Spleen (tissue), 11 donors: ENCODE data around the gene ANKRD44. TPM values are rescaled to one million over a fixed set of nuclear protein-coding genes. Genes with fewer than 3 reads are reported as not detected.

ENCODE experiments used
- DNase-seq: peaks from one replicate; pipeline ENCODE4 v3.0.0-alpha.2; 2020
- H3K27ac ChIP-seq, 8 donors: fragments of 200-600 bp; sonication (generic) in 7 of 8; 1 replicate in 4 of 8; 2 replicates in 4 of 8; pipeline versions ENCODE4 v1.5.0 to v1.8.0; 2016 to 2021; ENCODE audit warnings: inconsistent platforms in 4 of 8, mild to moderate bottlenecking in 4 of 8, moderate library complexity in 1 of 8
- H3K27me3 ChIP-seq, 7 donors: fragments of 200-600 bp; sonication (generic) in 6 of 7; replicated peaks in 1 of 7; 1 replicate in 4 of 7; 2 replicates in 3 of 7; pipeline versions ENCODE4 v1.5.0 to v1.8.0; 2016 to 2021; ENCODE audit warnings: inconsistent platforms in 3 of 7, mild to moderate bottlenecking in 1 of 7
- H3K36me3 ChIP-seq, 6 donors: fragments of 200-600 bp; sonication (generic) in 5 of 6; 1 replicate in 4 of 6; 2 replicates in 2 of 6; pipeline versions ENCODE4 v1.5.0 to v1.8.0; 2016 to 2021; ENCODE audit warnings: inconsistent platforms in 2 of 6
- H3K4me1 ChIP-seq, 6 donors: fragments of 200-600 bp; sonication (generic) in 5 of 6; 1 replicate in 3 of 6; 2 replicates in 3 of 6; pipeline versions ENCODE4 v1.5.0 to v1.8.0; 2016 to 2021; ENCODE audit warnings: inconsistent platforms in 3 of 6
- H3K4me3 ChIP-seq, 8 donors: fragments of 200-600 bp; sonication (generic) in 7 of 8; 1 replicate in 4 of 8; 2 replicates in 4 of 8; pipeline versions ENCODE4 v1.5.0 to v1.8.0; 2016 to 2021; ENCODE audit warnings: inconsistent platforms in 4 of 8, mild to moderate bottlenecking in 4 of 8, moderate library complexity in 2 of 8
- H3K9me3 ChIP-seq, 8 donors: fragments of 200-600 bp; sonication (generic) in 7 of 8; 1 replicate in 4 of 8; 2 replicates in 4 of 8; pipeline versions ENCODE4 v1.5.0 to v1.8.0; 2016 to 2021; ENCODE audit warnings: inconsistent platforms in 4 of 8
- POLR2A ChIP-seq, 3 donors: fragments of 450-650 bp; IDR thresholded peaks; one replicate each; pipeline ENCODE4 v1.5.1; 2017; ENCODE audit warnings: antibody characterized with exemption in 3 of 3, mild to moderate bottlenecking in 1 of 3
- POLR2AphosphoS5 ChIP-seq, 3 donors: sonication (generic); formaldehyde crosslinking; IDR thresholded peaks; one replicate each; pipeline ENCODE4 v1.5.1; 2017; ENCODE audit warnings: antibody characterized with exemption in 3 of 3
- WGBS, 5 donors: extraction: QIAGEN DNeasy Blood & Tissue Kit in 3 of 5; methylation state at CpG; one replicate each; pipeline versions ENCODE4 v1.1.5 to v1.1.7; 2013 to 2018; 5-methylcytosine and 5-hydroxymethylcytosine counted together
- intact Hi-C: fragments of 100-400 bp; cut with DNase I; formaldehyde crosslinking; loops from one replicate; pipeline ENCODE4 v1.15.0; 2023; ENCODE audit warnings: low total_unique reads
- polyA plus RNA-seq, 3 donors: library from polyadenylated mRNA; stranded (reverse); fragments of 200-250 nt; gene quantifications; one replicate each; pipeline ENCODE4 v1.2.1, GENCODE V29; 2013
- total RNA-seq, 7 donors: library from RNA; depleted of rRNA in 3 of 7; stranded (reverse); fragments of >200 nt in 3 of 7; fragmentation: NEBNext Ultra II Directional in 4 of 7; extraction: Animal tissue kit (Norgen Biotek cat#: 25700) in 4 of 7; gene quantifications; one replicate each; pipeline versions ENCODE4 v1.1.0 to v1.2.1, GENCODE V29; 2016 to 2021
- TF ChIP-seq, protein P1 (sequence below), 11 experiments: fragments of 200-600 bp in 7 of 11; fragments of 450-650 bp in 4 of 11; sonication (generic) in 4 of 11; IDR thresholded peaks in 8 of 11; conservative IDR thresholded peaks in 3 of 11; 1 replicate in 7 of 11; 2 replicates in 4 of 11; pipeline versions ENCODE4 v1.4.0 to v1.8.0; 2016 to 2021; ENCODE audit warnings: antibody characterized with exemption in 11 of 11, inconsistent platforms in 4 of 11, mild to moderate bottlenecking in 1 of 11
- donor health status: healthy with polysubstance abuse.
- donor health status: DM: no; HTN: no; CAD: no; lungs with moderate emphysema.
- donor health status: DM: no; HTN: no; CAD: no.
- donor health status: Bipolar disorder and iron deficiency.
- donor health status: healthy.
- donor health status: DM: no; HTN: no; CAD: no.
- donor health status: DM: yes; HTN: yes; CAD: no.

ANKRD44 gene
- total and polyA plus RNA-seq, 10 donors = 16.0 to 183 (median 140) TPM

DNA sequence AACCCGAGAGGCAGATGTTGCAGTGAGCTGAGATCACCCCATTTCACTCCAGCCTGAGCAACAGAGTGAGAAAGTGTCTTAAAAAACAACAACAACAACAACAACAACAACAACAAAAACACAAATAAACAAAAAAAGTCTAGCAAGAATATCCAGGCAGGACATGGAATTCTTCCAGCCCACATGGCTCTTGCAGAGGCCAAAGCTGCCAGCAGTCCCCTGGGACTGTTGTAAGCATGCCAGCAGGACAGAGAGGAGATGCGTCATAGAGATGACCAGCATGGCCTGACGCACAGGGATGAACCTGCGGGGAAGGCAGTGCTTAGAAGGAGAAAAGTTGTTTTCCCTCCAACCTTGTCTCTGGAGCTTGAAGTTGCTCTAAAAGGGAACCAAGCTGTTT, 201.8 kb downstream of the ANKRD44 start:
- DNase-seq = no peak
- peak overlapping the region in 4 of 8 donors; percentile 44 to 73 (median 58) for H3K27ac ChIP-seq

DNA sequence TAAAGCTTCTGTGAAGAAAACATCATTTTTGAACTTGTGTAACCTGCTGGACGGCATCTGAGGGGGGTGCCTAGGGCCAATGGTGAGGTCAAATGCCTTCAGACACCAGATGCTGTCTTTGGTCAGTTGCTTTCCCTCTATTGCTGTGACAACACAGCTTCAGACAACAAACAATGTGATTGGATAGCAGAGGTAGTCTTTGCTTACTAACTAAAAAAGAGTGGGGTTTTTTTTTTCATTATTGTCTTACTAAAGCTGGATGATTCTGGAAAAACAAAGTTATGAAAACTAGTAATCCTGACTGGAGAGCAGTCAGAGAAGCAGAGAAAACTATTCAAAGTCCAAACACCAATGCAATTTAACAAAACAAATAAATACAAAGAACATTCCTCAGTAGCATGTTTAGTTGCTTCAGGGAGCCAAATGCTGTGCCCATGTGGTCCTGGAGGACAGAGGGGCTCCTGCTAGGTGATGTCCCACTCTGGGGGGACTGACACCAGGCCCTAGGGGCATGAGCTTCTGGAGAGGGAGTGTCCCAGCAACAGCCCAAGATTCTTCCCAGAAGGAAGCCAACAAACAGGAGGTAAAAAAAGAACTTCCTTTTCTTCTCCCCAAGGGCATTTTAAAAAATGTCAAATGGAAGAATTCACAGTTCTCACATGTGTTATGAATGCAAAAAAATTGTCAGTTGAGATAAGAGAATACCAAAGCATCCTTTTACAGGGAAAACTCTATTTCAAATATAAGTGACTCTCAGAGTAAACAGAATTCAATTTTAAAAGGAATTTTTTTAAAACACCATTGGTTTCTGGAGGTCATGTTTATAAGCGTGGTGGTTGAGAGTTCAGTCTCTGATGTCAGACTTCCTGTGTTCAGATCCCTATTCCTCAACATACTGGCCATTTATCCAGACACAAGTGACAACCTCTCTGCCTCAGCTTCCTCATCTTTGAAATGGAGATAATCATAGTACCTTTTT, 203.0 kb downstream of the ANKRD44 start:
- H3K27ac ChIP-seq = peak overlapping the region in 7 of 8 donors; percentile 44 to 73 (median 55)
- WGBS, 5 donors = 55 to 71% (median 67%) methylated on average over 2 of the region's 2 CpGs

More for the DNA sequence above, 201.8 kb downstream of the ANKRD44 start:
- TF ChIP-seq POLR2A (IDR thresholded peaks at IDR 0.05) = no peak
- peak in 2 of 3 donors; percentile 46 to 78 for TF ChIP-seq POLR2AphosphoS5 (IDR thresholded peaks at IDR 0.05)
- peaks cover 3 to 76% (median 24%) of the 10 kb centered on the region in 6 donors for H3K36me3 ChIP-seq
- no peaks in the 10 kb centered on the region for H3K9me3 ChIP-seq
- intact Hi-C loops = no loop called here
- no peak overlapping the region for H3K4me3 ChIP-seq
- H3K4me1 ChIP-seq = peaks cover 10 to 45% (median 29%) of the 10 kb centered on the region in 6 donors
- WGBS, 5 donors = 76 to 85% (median 78%) methylated on average over 4 of the region's 4 CpGs
- no peaks in the 10 kb centered on the region for H3K27me3 ChIP-seq

DNA sequence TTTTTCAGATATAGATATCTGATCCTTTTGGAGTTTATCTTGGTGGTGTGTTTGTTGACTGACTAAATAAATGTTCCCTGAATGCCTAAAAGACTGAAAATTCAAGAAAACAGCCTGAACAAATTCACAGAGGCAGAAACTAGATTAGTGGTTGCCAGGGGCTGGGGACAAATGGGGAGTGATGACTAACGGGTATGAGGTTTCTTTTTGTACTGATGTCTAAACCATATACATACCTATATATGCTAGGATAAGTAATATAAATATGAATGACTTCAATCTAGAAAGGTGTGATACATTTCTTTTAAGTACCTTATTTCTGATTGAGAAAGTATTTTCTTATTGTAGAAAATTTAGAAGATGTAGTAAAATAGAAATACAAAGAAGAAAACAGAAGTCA, 207.2 kb downstream of the ANKRD44 start:
- Histone ChIP-seq H3K36me3 (peaks cover 0 to 100% (median 31%) of the 10 kb centered on the region in 6 donors), H3K4me3 (no peak overlapping the region), H3K9me3 (no peaks in the 10 kb centered on the region), H3K4me1 (peaks cover 4 to 20% (median 11%) of the 10 kb centered on the region in 6 donors), H3K27me3 (no peaks in the 10 kb centered on the region), H3K27ac (no peak overlapping the region)
- DNase-seq = no peak
- TF ChIP-seq POLR2AphosphoS5 (IDR thresholded peaks at IDR 0.05) (no peak), POLR2A (IDR thresholded peaks at IDR 0.05) (no peak)
- TF ChIP-seq, protein P1, sequence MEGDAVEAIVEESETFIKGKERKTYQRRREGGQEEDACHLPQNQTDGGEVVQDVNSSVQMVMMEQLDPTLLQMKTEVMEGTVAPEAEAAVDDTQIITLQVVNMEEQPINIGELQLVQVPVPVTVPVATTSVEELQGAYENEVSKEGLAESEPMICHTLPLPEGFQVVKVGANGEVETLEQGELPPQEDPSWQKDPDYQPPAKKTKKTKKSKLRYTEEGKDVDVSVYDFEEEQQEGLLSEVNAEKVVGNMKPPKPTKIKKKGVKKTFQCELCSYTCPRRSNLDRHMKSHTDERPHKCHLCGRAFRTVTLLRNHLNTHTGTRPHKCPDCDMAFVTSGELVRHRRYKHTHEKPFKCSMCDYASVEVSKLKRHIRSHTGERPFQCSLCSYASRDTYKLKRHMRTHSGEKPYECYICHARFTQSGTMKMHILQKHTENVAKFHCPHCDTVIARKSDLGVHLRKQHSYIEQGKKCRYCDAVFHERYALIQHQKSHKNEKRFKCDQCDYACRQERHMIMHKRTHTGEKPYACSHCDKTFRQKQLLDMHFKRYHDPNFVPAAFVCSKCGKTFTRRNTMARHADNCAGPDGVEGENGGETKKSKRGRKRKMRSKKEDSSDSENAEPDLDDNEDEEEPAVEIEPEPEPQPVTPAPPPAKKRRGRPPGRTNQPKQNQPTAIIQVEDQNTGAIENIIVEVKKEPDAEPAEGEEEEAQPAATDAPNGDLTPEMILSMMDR (IDR thresholded peaks at IDR 0.05 in 8 of 11, conservative IDR thresholded peaks at IDR 0.05 in 3 of 11) = no peak
- 89 to 100% (median 95%) methylated on average over 1 of the region's 1 CpG for WGBS, 5 donors
- intact Hi-C loops = no loop called here

More for the DNA sequence above, 203.0 kb downstream of the ANKRD44 start:
- intact Hi-C loops = no loop called here
- no peaks in the 10 kb centered on the region for H3K27me3 ChIP-seq
- H3K36me3 ChIP-seq = peaks cover 3 to 87% (median 25%) of the 10 kb centered on the region in 6 donors
- TF ChIP-seq POLR2A (IDR thresholded peaks at IDR 0.05) = no peak
- TF ChIP-seq POLR2AphosphoS5 (IDR thresholded peaks at IDR 0.05) = peak in 2 of 3 donors; percentile 12 to 72
- TF ChIP-seq, protein P1 (IDR thresholded peaks at IDR 0.05 in 8 of 11, conservative IDR thresholded peaks at IDR 0.05 in 3 of 11) = no peak
- peaks cover 4 to 33% (median 19%) of the 10 kb centered on the region in 6 donors for H3K4me1 ChIP-seq
- H3K4me3 ChIP-seq = no peak overlapping the region
- DNase-seq = no peak
- no peaks in the 10 kb centered on the region for H3K9me3 ChIP-seq

DNA sequence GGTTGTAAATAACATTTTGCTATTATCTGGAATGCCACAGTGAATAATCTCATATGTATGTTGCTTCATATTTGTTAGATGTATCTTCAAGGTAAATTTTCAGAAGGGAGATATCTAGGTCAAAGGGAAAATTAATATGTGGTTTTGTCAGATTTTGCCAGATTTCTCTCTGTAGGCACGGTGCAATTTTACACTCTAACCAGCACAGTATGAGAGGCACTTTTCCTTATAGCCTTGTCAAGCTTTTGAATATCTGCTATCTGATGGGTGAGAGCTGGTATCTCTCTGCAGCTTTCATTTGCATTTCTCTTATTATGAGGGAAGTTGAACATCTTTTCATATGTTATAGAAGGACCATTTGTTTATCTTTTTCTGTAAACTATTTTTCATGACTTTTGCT, 208.3 kb downstream of the ANKRD44 start:
- TF ChIP-seq, protein P1 (IDR thresholded peaks at IDR 0.05 in 8 of 11, conservative IDR thresholded peaks at IDR 0.05 in 3 of 11) = no peak
- TF ChIP-seq POLR2A (IDR thresholded peaks at IDR 0.05) (no peak), POLR2AphosphoS5 (IDR thresholded peaks at IDR 0.05) (no peak)
- Histone ChIP-seq H3K27ac (no peak overlapping the region), H3K4me3 (no peak overlapping the region), H3K4me1 (peaks cover 0 to 13% (median under 1%) of the 10 kb centered on the region in 6 donors), H3K36me3 (peaks cover 0 to 100% (median 29%) of the 10 kb centered on the region in 6 donors), H3K9me3 (no peaks in the 10 kb centered on the region), H3K27me3 (no peaks in the 10 kb centered on the region)
- no peak for DNase-seq
- intact Hi-C loops = no loop called here
- 78 to 96% (median 87%) methylated on average over 1 of the region's 1 CpG for WGBS, 5 donors
